HG03159 (cell line): ENCODE results near the gene CCNDBP1.
A peak's percentile ranks its signal among the peaks of the same experiment; 100 is the strongest.
"Not testable (repeated sequence)": the region's sequence is repeated elsewhere in the genome, so short reads cannot be mapped to it uniquely, and the experiment has no call there.

Experiments used
- ATAC-seq: cut with Tn5 transposase; IDR thresholded peaks from one replicate; pipeline ENCODE4 v1.9.1; 2021; ENCODE audit warnings: mild to moderate bottlenecking, moderate library complexity; ENCODE audit not compliant: unreplicated experiment

The CCNDBP1 gene, protein sequence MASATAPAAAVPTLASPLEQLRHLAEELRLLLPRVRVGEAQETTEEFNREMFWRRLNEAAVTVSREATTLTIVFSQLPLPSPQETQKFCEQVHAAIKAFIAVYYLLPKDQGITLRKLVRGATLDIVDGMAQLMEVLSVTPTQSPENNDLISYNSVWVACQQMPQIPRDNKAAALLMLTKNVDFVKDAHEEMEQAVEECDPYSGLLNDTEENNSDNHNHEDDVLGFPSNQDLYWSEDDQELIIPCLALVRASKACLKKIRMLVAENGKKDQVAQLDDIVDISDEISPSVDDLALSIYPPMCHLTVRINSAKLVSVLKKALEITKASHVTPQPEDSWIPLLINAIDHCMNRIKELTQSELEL

DNA sequence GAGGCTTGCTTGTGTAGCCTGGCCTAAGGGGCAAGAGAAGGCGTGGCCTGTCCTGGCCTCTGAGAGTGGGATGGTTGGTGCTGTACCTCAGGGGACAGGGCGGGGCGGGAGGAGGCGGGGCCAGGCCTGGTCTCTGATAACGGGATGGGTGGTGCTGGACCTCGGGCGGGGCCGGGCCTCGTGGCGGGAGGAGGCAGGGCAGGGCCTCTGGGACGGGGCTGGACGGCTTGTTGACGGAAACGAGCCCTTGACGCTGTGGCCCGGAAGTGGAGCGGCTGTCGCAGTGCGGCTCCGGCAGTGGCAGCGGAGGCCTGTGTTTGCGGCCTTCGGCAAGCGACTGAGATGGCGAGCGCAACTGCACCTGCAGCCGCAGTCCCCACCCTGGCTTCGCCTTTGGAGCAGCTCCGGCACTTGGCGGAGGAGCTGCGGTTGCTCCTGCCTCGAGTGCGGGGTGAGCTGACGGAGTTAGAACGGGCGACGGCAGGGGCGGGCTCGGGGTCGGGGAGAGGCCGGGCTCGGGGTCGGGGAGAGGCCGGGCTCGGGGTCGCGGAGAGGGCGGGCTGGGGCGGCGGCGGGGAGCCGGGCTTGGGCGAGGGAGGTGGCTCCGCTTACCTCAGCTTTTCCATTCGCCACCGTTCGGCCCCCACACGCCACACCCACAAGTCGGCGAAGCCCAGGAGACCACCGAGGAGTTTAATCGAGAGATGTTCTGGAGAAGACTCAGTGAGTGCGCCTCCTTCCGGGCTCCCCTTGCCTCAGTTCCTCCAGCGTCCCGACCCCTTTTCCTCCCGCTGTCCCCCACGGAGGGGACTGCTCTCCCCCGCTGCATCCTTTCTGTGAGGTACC, at the start of gene CCNDBP1:
TSS of gene CCNDBP1 (plus strand) at position 247 of the 846 bp plus-strand sequence. CDS start at position 343, 96 bp downstream.
- ATAC-seq = peak; percentile 92

DNA sequence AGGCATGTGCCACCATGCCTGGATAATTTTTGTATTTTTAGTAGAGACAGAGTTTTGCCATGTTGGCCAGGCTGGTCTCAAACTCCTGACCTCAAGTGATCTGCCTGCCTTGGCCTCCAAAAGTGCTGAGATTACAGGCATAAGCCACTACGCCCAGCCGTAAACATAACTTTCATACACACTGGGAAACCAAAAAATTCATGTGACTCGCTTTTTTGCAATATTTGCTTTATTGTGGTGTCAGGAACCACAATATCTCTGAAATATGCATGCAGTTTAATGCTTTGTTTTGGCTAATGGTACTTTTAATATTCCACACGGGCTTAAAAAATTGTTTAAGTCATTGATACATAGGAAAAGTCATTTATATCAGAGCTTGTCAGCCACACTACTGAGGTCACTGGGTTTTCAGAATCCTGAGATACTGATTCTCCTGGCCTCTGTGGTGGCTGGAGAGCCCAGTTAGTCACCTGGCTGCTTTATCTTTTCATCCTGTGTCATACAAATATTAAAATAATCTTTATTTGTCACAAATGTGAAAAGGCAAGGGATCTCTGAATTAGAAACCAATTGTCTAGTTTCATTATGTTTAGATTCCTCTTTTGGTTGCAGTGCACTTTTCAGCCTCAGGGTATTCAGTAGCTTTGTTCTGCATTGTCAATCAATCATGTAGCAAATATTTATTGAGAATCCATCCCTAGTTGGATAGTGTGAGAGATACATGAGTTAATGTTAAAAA, 41.8 kb upstream of the CCNDBP1 start:
- no peak for ATAC-seq

DNA sequence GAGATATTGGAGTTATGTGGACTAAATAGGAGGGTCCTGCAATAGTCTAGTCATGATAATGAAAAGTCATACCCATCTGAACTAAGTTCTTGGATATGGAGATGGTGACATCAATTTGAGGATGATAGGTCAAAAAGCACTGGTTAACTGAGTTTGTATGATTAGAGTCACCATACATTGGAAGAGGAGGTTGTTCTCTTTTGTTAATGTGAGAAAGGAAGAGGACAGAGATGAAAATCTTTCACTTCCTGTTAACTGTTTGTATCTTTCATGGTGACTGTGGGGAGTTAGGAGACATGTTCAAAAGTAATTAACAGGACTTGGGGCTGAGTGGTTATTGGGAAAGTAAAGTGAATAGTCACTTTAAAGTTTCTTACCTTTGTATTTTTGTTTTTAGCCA, 40.7 kb upstream of the CCNDBP1 start:
- no peak for ATAC-seq

DNA sequence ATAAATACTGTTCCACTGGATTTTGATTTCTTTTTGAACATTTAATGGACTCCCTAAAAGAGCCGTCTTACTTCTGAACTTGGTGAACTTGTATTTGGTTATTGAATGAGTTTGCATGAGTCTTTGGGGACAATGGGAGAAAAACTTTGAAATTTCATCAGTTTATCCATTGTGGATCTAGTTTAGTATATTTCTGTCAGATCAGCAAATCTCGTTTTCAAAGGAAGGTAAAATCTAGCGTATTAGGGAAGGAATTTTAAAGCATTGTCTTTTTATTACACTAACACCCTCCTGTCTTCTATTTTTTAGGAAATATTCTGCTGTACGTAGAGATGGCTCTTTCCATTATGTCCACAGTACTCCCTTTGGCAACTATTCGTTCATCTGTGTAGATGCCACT, 39.0 kb upstream of the CCNDBP1 start:
- no peak for ATAC-seq

DNA sequence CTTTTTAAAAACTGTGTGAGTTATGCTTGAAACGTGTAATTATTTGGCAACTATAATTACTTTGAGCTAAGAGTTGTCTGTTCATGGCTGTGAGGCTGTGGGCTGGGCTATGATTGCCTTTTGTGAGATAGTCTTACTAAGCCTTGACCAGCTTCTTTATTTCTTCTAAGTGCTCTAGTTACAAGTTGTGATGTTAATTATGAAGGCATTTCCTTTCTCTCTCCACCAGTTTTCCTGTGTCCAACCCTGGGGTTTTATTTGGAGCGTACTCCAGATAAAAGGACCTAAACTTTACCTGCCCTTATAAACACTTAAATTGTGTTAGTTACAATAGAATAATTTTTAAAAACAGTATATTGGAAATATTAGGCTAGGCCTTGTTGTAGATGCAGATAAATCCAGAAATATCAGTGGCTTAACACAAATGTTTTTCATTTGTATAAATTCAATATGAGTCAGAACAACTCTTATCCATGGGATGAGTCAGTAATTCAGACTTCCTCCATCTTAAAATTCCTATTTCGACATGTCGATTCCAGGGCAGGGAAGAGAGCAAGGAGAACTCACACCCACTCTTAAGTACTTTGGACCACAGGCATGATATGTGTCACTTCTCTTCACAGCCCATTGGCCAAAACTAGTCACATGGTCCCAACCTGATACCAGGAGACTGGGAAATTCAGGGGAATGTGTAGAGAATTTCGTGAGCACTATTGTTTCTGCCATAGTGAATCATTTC, 34.8 kb upstream of the CCNDBP1 start:
- no peak for ATAC-seq

DNA sequence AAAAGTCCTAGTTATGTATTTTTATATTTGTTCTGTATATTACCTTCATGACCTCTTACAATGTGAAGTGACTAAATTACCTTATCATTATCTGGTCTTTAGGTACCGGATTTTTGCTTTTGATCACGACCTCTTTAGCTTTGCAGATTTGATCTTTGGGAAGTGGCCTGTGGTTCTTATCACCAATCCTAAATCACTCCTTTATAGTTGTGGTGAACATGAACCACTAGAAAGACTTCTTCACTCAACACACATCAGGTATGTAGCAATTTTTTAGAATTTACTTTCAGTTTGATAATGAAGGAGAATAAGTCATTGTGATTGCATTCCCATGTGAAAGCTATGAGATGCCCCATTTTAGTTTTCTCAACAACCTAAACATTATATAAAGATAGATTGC, 33.5 kb upstream of the CCNDBP1 start:
- no peak for ATAC-seq

DNA sequence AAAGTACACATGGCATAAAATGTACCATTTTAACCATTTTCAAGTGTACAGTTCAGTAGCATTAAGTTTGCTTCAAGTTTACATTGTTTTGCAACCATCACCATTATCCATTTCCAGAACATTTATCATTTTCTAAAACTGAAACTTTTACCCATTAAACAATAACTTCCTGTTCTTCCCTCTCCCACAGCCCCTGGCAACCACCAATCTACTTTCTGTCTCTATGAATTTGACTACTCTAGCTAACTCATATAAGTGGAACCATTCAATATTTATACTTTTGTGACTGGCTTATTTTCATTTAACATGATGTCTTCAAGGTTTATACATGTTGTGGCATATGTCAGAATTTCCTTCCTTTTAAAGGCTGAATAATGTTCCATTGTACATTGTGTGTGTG, 31.9 kb upstream of the CCNDBP1 start:
- ATAC-seq = no peak

DNA sequence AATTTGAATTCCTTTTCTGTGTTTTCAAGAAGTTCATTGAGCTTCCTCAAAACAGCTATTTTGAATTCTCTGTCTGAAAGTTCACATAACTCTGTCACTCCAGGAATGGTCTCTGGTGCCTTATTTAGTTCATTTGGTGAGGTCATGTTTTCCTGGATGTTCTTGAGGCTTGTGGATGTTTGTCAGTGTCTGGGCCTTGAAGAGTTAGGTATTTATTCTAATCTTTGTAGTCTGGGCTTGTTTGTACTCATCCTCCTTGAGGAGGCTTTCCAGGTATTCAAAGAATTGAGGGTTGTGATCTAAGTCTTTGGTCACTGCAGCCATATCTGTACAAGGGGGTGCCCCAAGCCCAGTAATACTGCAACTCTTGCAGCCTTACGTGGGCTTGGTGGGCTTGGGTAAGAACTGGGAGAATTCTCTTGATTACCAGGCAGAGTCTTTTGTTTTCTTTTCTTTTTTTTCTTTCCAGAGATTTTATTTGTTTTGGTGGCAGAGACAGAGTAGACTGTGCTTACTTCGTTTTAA, 19.3 kb upstream of the CCNDBP1 start:
- ATAC-seq = no peak

DNA sequence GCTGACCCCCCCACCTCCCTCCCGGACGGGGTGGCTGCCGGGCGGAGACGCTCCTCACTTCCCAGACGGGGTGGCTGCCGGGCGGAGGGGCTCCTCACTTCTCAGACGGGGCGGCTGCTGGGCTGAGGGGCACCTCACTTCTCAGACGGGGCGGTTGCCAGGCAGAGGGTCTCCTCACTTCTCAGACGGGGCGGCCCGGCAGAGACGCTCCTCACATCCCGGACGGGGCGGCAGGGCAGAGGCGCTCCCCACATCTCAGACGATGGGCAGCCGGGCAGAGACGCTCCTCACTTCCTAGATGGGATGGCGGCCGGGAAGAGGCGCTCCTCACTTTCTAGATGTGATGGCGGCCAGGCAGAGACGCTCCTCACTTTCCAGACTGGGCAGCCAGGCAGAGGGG, 17.9 kb upstream of the CCNDBP1 start:
- ATAC-seq = not testable (repeated sequence)

DNA sequence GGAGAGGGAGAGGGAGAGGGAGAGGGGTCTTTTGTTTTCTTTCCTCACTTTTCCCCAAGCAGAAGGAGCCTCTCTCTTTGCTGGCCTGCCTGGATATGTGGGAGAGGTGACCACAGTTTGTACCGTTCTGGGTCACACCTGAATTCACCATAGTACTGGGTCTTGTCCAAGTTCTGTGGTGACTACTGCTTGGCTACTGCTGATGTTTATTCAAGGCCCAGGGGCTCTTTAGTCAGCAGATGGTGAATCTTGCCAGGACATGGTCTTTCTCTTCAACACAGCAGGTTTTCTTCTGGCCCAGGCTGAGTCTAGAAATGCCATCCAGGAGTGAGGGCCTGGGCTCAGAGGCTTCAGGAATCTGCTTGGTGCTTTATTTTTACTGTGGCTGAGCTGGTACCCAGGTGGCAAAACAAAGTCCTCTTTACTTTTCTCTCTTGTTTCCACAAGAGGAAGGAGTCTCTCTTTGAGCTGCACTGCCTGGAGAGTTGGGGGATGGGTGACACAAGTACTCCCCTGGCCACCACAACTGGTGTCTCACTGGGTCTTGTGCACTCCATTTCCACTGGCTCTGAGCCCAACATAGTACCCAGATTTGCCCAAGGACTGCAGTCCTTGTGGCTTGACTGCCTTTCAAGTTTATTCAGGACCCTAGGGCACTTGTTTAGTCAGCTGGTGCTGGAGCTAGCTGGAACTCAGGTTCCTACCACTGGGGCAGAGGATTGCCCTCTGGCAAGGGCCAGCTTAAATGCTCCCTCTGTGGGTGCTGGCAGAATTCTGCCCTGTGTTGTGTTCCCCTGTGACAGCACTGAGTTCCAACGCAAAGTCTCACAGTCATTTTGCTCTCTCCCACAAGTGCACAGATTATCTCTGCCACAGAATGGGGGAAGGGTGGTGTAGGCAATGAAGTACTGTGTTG, 16.8 kb upstream of the CCNDBP1 start:
- ATAC-seq = no peak

DNA sequence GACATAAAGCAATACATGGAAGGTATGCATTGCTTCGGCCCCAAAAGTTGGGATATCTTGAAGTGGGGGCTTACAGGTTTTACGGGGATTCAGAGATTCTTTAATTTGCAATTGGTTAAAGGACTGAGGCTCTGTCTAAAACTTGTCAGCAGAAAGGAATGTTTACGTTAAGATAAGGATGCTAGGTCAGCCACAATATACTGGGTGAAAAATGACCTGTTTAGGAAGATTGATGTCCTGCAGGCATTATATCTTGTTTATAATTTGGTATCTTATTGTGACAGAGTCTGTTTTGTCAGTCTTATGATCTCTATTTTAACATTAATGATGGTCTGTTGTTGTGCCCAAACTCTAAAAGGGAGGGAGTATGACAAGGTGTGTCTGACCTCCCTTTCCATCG, 15.3 kb upstream of the CCNDBP1 start:
- ATAC-seq = no peak

DNA sequence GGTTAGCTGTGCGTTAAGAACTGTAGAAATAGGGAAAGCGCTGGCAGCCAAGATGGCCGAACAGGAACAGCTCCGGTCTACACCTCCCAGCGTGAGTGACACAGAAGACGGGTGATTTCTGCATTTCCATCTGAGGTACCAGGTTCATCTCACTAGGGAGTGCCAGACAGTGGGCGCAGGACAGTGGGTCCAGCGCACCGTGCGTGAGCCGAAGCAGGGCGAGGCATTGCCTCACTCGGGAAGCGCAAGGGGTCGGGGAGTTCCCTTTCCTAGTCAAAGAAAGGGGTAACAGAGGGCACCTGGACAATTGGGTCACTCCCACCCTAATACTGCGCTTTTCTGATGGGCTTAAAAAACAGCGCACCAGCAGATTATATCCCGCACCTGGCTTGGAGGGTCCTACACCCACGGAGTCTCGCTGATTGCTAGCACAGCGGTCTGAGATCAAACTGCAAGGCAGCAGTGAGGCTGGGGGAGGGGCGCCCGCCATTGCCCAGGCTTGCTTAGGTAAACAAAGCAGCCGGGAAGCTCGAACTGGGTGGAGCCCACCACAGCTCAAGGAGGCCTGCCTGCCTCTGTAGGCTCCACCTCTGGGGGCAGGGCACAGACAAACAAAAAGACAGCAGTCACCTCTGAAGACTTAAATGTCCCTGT, 9.4 kb upstream of the CCNDBP1 start:
- not testable (repeated sequence) for ATAC-seq

DNA sequence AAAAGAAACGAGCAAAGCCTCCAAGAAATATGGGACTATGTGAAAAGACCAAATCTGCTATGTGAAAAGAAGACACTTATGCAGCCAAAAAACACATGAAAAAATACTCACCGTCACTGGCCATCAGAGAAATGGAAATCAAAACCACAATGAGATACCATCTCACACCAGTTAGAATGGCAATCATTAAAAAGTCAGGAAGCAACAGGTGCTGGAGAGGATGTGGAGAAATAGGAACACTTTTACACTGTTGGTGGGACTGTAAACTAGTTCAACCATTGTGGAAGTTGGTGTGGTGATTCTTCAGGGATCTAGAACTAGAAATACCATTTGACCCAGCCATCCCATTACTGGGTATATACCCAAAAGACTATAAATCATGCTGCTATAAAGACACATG, 8.1 kb upstream of the CCNDBP1 start:
- ATAC-seq = not testable (repeated sequence)

DNA sequence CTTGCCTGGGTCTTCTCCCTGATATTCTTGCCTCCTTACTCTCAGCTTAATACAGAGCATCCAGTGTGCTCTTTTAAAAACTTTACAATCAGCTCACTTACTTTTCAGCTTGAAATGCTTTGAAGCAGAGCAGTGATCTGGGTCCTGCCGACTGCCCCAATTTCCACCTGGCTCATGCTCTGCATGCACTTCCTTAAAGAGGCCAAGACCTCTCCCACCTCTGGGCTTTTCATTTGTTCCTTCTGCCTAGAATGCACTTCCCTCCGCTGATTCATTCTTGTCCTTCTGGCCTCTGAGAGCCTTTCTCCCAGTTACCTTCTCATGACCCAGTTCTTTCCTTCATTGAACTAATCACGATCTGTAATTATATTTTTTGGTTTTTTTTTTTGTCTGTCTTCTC, 1.9 kb upstream of the CCNDBP1 start:
- no peak for ATAC-seq

DNA sequence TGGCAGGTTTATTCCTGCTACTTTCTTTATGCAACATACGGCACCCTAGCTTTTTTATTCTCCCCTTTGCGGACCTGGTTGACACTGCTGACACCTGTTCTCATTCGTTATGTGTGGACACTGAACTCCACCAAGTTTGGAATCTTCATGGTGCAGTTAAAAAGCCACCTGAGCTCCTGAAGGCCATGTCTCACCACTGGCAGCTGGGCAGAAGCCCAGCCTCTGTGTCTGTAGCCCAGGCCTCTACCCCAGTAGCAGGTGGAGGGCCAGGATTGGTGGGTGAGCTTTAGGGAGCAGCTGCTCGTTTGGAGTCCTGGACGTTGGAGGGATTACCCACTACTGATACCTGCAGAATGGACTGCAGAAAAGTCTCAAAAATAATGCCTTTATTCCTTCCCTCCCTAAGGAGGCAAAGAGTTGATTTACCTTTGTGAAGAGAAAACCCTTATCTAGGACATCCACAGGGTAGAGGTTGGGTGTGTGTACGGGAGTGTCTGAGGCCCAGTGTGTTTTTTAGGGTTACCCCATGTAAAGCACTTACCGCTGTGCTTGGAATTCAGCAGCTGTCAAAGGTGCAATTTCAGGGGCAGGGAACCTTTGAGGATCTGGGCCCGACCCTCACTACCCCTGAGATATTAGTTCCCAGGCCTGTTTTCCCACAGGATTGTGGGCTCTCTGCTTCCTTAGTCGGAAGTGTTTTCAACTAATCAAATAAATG, 637 bp upstream of the CCNDBP1 start:
- ATAC-seq = no peak

DNA sequence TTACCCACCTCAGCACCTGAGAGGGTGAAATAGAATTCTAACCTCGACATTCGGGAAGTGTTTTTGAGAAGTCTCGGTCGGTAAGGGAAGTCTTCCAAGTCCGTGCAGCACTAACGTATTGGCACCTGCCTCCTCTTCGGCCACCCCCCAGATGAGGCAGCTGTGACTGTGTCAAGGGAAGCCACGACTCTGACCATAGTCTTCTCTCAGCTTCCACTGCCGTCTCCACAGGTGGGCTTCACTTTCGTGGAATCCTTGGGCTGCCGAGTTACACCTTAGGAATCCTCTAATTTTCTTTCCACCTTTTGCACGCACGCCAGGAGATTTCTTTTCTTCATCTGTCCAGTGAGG, 775 bp downstream of the CCNDBP1 start:
- no peak for ATAC-seq

DNA sequence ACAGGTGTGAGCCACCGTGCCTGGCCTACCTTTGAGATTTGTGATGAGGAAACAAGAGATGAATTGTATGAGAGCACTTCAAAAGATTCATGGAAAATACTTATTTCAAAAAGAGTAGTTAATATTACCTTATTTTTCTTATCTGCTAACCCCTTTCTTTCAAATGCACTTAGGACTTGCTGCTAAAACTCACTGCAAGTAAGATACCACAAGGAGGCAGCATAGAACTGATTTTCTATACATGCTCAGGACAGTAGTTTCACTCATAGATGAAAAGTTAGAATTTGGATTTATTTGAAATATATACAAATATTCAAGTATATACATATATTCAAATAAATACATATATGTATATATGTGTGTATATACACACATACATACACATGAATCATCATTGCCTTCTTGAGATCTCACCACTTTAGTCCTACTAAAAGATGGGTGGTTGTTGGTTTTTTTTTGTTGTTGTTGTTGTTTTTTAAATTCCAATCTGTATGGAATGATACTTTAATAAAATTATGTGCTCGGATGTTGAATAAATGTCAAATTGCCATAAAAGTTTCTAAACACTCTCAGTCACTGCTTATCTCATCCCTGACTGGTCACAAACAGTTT, 2.4 kb downstream of the CCNDBP1 start:
- no peak for ATAC-seq

DNA sequence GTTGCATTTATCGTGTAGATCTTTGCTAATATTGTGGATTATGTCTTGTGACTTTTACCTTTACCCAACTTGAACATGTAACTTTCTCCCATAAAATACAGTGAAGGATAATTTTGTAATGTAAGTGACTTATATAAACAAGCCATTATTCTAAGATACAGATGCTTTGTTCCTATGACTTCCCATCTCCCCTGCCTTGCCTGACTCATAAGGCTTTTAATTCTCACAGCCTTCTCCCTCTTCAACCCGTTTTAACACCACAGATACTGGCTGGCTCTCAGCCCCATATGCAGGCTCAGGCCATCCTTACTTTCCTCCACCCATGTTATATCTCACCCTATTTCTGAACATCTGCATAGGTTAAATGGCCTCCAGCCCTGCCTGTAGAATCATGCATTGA, 4.1 kb downstream of the CCNDBP1 start:
- no peak for ATAC-seq
